ENCODE measurements around the gene MBP.

- TF ChIP-seq CTCF (IDR thresholded peaks at IDR 0.05; ENCODE audit: insufficient read depth, low read length) (no peak), REST (IDR thresholded peaks at IDR 0.05; ENCODE audit: insufficient replicate concordance, low read depth) (no peak), SPI1 (IDR thresholded peaks at IDR 0.05; ENCODE audit: borderline replicate concordance, low read depth) (no peak), POLR2AphosphoS5 (IDR thresholded peaks at IDR 0.05; ENCODE audit: low read depth) (no peak), GABPA (IDR thresholded peaks at IDR 0.05; ENCODE audit: low read depth) (no peak)
Observed at GRCh38 chr18:77087393-77088141, 45.0 kb downstream of the MBP start.

Data from HL-60 (cell line).